ENCODE measurements around the gene PIK3R5. TPM values are rescaled to one million over a fixed set of nuclear protein-coding genes. Genes with fewer than 3 reads are reported as not detected.

The PIK3R5 gene
- total RNA-seq, 1 experiment from 2014 or later, result 0.09 TPM

GRCh38 chr17:8944748-8945147 lies 20.8 kb downstream of the PIK3R5 start:
- Histone ChIP-seq H3K27ac (ENCODE audit: low read depth, low read length, poor library complexity, severe bottlenecking) (no peak overlapping the region), H3K9me3 (ENCODE audit: low read depth, low read length, poor library complexity, severe bottlenecking) (no peaks in the 10 kb centered on the region), H3K36me3 (ENCODE audit: insufficient read depth, low read length, poor library complexity, severe bottlenecking) (no peaks in the 10 kb centered on the region), H3K27me3 (replicated peaks; ENCODE audit: insufficient read depth, low read depth, low read length, poor library complexity) (peaks cover 16% of the 10 kb centered on the region), H3K4me3 (ENCODE audit: low read depth, low read length, poor library complexity, severe bottlenecking) (no peak overlapping the region), H3K4me1 (ENCODE audit: insufficient read depth, low read length, poor library complexity, severe bottlenecking) (no peaks in the 10 kb centered on the region)
- POLR2A ChIA-PET (ENCODE audit: low non-redundant PET), result no interaction called here
- intact Hi-C loops (cut with micrococcal nuclease; ENCODE audit: unreplicated experiment), result no loop called here
- no TSS peak for BruUV-seq (replicated peaks)
- TF ChIP-seq CTCF (conservative IDR thresholded peaks at IDR 0.05; ENCODE audit: low read depth, low read length), result no peak
- no peak for TF ChIP-seq EZH2 (IDR thresholded peaks at IDR 0.05; ENCODE audit: borderline replicate concordance, low read depth, low read length, poor library complexity, severe bottlenecking)
- CTCF ChIA-PET, result no interaction called here
- DNase-seq (ENCODE audit: low spot score), result no peak

GRCh38 chr17:8944083-8944482 lies 21.4 kb downstream of the PIK3R5 start:
- no peak for TF ChIP-seq EZH2 (IDR thresholded peaks at IDR 0.05; ENCODE audit: borderline replicate concordance, low read depth, low read length, poor library complexity, severe bottlenecking)
- no peak for TF ChIP-seq CTCF (conservative IDR thresholded peaks at IDR 0.05; ENCODE audit: low read depth, low read length)
- Histone ChIP-seq H3K27ac (ENCODE audit: low read depth, low read length, poor library complexity, severe bottlenecking) (no peak overlapping the region), H3K4me3 (ENCODE audit: low read depth, low read length, poor library complexity, severe bottlenecking) (no peak overlapping the region), H3K4me1 (ENCODE audit: insufficient read depth, low read length, poor library complexity, severe bottlenecking) (no peaks in the 10 kb centered on the region), H3K27me3 (replicated peaks; ENCODE audit: insufficient read depth, low read depth, low read length, poor library complexity) (peaks cover 16% of the 10 kb centered on the region), H3K36me3 (ENCODE audit: insufficient read depth, low read length, poor library complexity, severe bottlenecking) (no peaks in the 10 kb centered on the region), H3K9me3 (ENCODE audit: low read depth, low read length, poor library complexity, severe bottlenecking) (no peaks in the 10 kb centered on the region)
- ChIA-PET CTCF (no interaction called here), POLR2A (ENCODE audit: low non-redundant PET) (no interaction called here)
- intact Hi-C loops (cut with micrococcal nuclease; ENCODE audit: unreplicated experiment), result no loop called here
- BruUV-seq (replicated peaks), result no TSS peak
- DNase-seq (ENCODE audit: low spot score), result no peak

- Histone ChIP-seq H3K4me1 (ENCODE audit: insufficient read depth, low read length, poor library complexity, severe bottlenecking) (no peaks in the 10 kb centered on the region), H3K27me3 (replicated peaks; ENCODE audit: insufficient read depth, low read depth, low read length, poor library complexity) (peaks cover 14% of the 10 kb centered on the region), H3K9me3 (ENCODE audit: low read depth, low read length, poor library complexity, severe bottlenecking) (no peaks in the 10 kb centered on the region), H3K36me3 (ENCODE audit: insufficient read depth, low read length, poor library complexity, severe bottlenecking) (no peaks in the 10 kb centered on the region), H3K27ac (ENCODE audit: low read depth, low read length, poor library complexity, severe bottlenecking) (no peak overlapping the region), H3K4me3 (ENCODE audit: low read depth, low read length, poor library complexity, severe bottlenecking) (no peak overlapping the region)
- BruUV-seq (replicated peaks), result no TSS peak
- intact Hi-C loops (cut with micrococcal nuclease; ENCODE audit: unreplicated experiment), result no loop called here
- CTCF ChIA-PET, result no interaction called here
- TF ChIP-seq EZH2 (IDR thresholded peaks at IDR 0.05; ENCODE audit: borderline replicate concordance, low read depth, low read length, poor library complexity, severe bottlenecking) (no peak), CTCF (conservative IDR thresholded peaks at IDR 0.05; ENCODE audit: low read depth, low read length) (no peak)
- DNase-seq (ENCODE audit: low spot score), result no peak
- POLR2A ChIA-PET (ENCODE audit: low non-redundant PET), result interaction anchor here (0.5 kb wide), 2 partner anchors 17 to 69 kb away, joined by 3 to 4 read pairs; no protein-coding TSS in a partner anchor
Observed at GRCh38 chr17:8941980-8942622, 23.4 kb downstream of the PIK3R5 start.

Measured in A673 (cell line).